GM23248 (cell line): Measurements from ENCODE around the gene BCR. TPM values are rescaled to one million over a fixed set of nuclear protein-coding genes. Genes with fewer than 3 reads are reported as not detected.

Experiments used
- DNase-seq: peaks from one replicate; pipeline ENCODE4 v3.0.0-alpha.2; 2015
- H2AFZ ChIP-seq: fragments of 200-600 bp; sonication (generic); 2 replicates; pipeline ENCODE4 v1.6.1; 2016; ENCODE audit warnings: antibody characterized with exemption
- H3F3A ChIP-seq: fragments of 200-600 bp; sonication (generic); 2 replicates; pipeline ENCODE4 v1.6.1; 2016; ENCODE audit warnings: mild to moderate bottlenecking, antibody characterized with exemption, mixed run types; ENCODE audit not compliant: insufficient read depth
- H3K27ac ChIP-seq: fragments of 200-600 bp; sonication (generic); 2 replicates; pipeline ENCODE4 v1.5.1; 2016; ENCODE audit warnings: mild to moderate bottlenecking
- H3K27me3 ChIP-seq: fragments of 200-600 bp; sonication (generic); replicated peaks from 2 replicates; pipeline ENCODE4 v1.6.1; 2016; ENCODE audit warnings: mild to moderate bottlenecking; ENCODE audit not compliant: insufficient read depth
- H3K36me3 ChIP-seq: fragments of 200-600 bp; sonication (generic); 2 replicates; pipeline ENCODE4 v1.6.1; 2016; ENCODE audit warnings: low read depth, mild to moderate bottlenecking
- H3K4me1 ChIP-seq: fragments of 200-600 bp; sonication (generic); 2 replicates; pipeline ENCODE4 v1.6.1; 2016; ENCODE audit warnings: mild to moderate bottlenecking; ENCODE audit not compliant: insufficient read depth
- H3K4me2 ChIP-seq: fragments of 200-600 bp; sonication (generic); one replicate; pipeline ENCODE4 v1.6.1; 2016; ENCODE audit warnings: mild to moderate bottlenecking; ENCODE audit not compliant: unreplicated experiment
- H3K4me3 ChIP-seq: fragments of 200-600 bp; sonication (generic); 2 replicates; pipeline ENCODE4 v1.5.1; 2016; ENCODE audit warnings: mild to moderate bottlenecking
- H3K79me2 ChIP-seq: fragments of 200-600 bp; sonication (generic); 2 replicates; pipeline ENCODE4 v1.6.1; 2016; ENCODE audit warnings: mild to moderate bottlenecking; ENCODE audit not compliant: insufficient read depth
- H3K9ac ChIP-seq: fragments of 200-600 bp; sonication (generic); 2 replicates; pipeline ENCODE4 v1.6.1; 2016; ENCODE audit warnings: mild to moderate bottlenecking
- H3K9me2 ChIP-seq: fragments of 200-600 bp; sonication (generic); 2 replicates; pipeline ENCODE4 v1.6.1; 2016; ENCODE audit warnings: mixed run types, mild to moderate bottlenecking, moderate library complexity; ENCODE audit not compliant: insufficient read depth
- H3K9me3 ChIP-seq: fragments of 200-600 bp; sonication (generic); one replicate; pipeline ENCODE4 v1.6.1; 2017; ENCODE audit warnings: low read depth
- H4K20me1 ChIP-seq: fragments of 200-600 bp; sonication (generic); 2 replicates; pipeline ENCODE4 v1.6.0; 2016; ENCODE audit not compliant: insufficient read depth
- EZH2 ChIP-seq: fragments of 200-600 bp; sonication (generic); IDR thresholded peaks from 2 replicates; pipeline ENCODE4 v1.6.1; 2018; ENCODE audit warnings: antibody characterized with exemption, mild to moderate bottlenecking; ENCODE audit not compliant: insufficient read depth, poor library complexity, severe bottlenecking
- EZH2phosphoT487 ChIP-seq: fragments of 200-600 bp; sonication (generic); IDR thresholded peaks from 2 replicates; pipeline ENCODE4 v1.6.1; 2018; ENCODE audit warnings: antibody characterized with exemption, moderate library complexity, mild to moderate bottlenecking, low read depth; ENCODE audit not compliant: insufficient read depth
- WGBS, 2 experiments: methylation state at CpG; one replicate each; pipeline ENCODE4 v1.1.6; 2015 to 2017; ENCODE audit warnings: low lambda C conversion rate in 2 of 2, low coverage in 1 of 2; ENCODE audit errors: missing lambda C conversion rate in 2 of 2; 5-methylcytosine and 5-hydroxymethylcytosine counted together
- in situ Hi-C: fragments of 300-500 bp; cut with MboI; formaldehyde crosslinking; loops from 2 replicates; pipeline ENCODE4 v1.15.0; 2020
- polyA plus RNA-seq: library from polyadenylated mRNA; unstranded; fragments of >200 nt; fragmentation: Nextera tagmentation; extraction: Ambion mirVana; gene quantifications from 2 replicates; pipeline ENCODE4 v1.2.1, GENCODE V29; 2016
- total RNA-seq: library from RNA; depleted of rRNA; stranded (reverse); fragments of >200 nt; shearing (Covaris generic); gene quantifications from 2 replicates; pipeline ENCODE4 v1.2.3, GENCODE V29; 2014

Gene BCR
- total and polyA plus RNA-seq, 2 experiments from 2014 or later = 4.7 to 30.0 TPM

DNA sequence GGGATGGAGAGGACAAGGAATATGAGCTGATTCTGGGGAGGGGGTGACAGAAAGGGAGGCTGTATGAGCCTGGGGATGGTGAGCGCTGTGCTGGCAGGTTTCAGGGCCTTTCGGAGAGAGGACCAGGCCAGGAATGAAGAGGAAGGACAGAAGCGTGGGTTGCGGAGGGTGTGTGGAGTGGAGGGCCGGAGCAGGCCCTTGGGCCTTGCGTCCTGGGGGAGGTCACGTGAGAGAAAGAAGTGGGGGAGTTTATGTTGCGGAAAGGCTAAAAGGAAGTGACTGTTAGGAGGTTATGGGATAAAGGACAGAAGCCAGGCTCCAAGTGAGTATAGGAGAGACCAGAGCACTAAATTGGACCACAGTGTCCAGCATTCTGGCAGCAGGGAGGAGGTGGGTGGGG, 17.5 kb downstream of the BCR start:
- in situ Hi-C loops = loop anchor here (25.0 kb wide), 1 partner anchor 339 kb away; no protein-coding TSS in a partner anchor
- DNase-seq = no peak
- WGBS, 2 experiments = 99 to 100% methylated on average over 1 to 8 of the region's 8 CpGs

DNA sequence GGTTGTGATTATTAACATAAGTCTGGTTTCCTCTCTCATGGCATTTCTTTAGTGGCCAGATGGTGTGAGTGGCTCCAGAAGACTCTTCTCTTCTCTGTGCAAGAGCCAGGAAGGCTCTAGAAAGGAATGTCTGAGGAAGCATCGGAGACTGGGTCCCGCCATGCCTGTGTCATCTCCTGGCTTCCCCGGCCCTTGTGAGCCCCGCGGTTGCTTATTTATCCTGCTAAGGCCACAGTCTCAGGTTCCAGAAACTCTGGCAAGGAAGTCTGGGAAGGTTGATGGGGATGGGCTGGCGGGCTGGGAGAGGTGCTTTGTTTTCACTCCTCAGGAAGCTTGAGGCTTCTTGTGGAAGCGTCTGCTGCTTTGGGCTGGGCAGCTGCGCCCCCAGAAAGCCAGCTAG, 18.9 kb downstream of the BCR start:
- WGBS, 2 experiments = 91 to 93% methylated on average over 8 of the region's 8 CpGs
- DNase-seq = no peak
- Histone ChIP-seq H3K27ac (no peak overlapping the region), H3K4me2 (no peak overlapping the region), H3K4me3 (no peak overlapping the region), H2AFZ (no peak overlapping the region), H4K20me1 (no peaks in the 10 kb centered on the region), H3K4me1 (peaks cover 7% of the 10 kb centered on the region; the same call in 1 of the 2 replicates), H3K79me2 (peaks cover 98% of the 10 kb centered on the region), H3K9ac (no peak overlapping the region), H3F3A (peaks cover 2% of the 10 kb centered on the region; the same call in 1 of the 2 replicates), H3K36me3 (no peaks in the 10 kb centered on the region), H3K9me2 (no peaks in the 10 kb centered on the region), H3K9me3 (no peaks in the 10 kb centered on the region), H3K27me3 (no peaks in the 10 kb centered on the region)
- in situ Hi-C loops = loop anchor here (25.0 kb wide), 1 partner anchor 338 kb away; no protein-coding TSS in a partner anchor
- TF ChIP-seq EZH2phosphoT487 (no peak), EZH2 (no peak)

More for the DNA sequence above, 17.5 kb downstream of the BCR start:
- Histone ChIP-seq H3K79me2 (peaks cover 97% of the 10 kb centered on the region), H2AFZ (no peak overlapping the region), H3K27me3 (no peaks in the 10 kb centered on the region), H3K27ac (no peak overlapping the region), H3K36me3 (no peaks in the 10 kb centered on the region), H3K9me3 (no peaks in the 10 kb centered on the region), H3K9me2 (no peaks in the 10 kb centered on the region), H4K20me1 (no peaks in the 10 kb centered on the region), H3K4me1 (peaks cover 7% of the 10 kb centered on the region), H3K4me2 (no peak overlapping the region), H3K4me3 (no peak overlapping the region), H3K9ac (no peak overlapping the region), H3F3A (no peaks in the 10 kb centered on the region)
- TF ChIP-seq EZH2 = no peak
- no peak for TF ChIP-seq EZH2phosphoT487

DNA sequence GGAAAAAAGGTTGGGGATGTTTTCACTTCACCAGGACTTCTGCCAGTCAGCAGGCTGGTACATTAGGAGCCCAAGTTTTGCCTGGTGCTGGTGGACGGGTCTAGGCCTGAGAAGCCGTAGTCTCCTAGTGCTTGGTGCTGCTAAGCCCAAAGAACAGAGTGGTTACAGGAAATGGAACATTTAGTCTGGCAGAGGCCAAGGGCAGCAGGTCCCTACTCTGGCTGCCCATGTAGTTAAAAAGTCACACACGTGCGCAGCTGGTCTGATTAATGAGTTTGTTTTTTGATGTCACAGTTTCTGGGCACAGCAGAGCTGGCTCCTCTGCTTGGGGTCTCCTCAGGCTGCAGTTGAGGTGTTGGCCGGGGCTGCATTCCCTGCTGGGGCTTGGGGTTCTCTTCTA, 20.6 kb downstream of the BCR start:
- TF ChIP-seq EZH2phosphoT487 (no peak), EZH2 (no peak)
- H3K9ac ChIP-seq = no peak overlapping the region
- peaks cover 95% of the 10 kb centered on the region for H3K79me2 ChIP-seq
- 93% methylated on average over 5 of the region's 5 CpGs for WGBS, 2 experiments
- no peak for DNase-seq
- H2AFZ ChIP-seq = no peak overlapping the region
- H3K9me3 ChIP-seq = no peaks in the 10 kb centered on the region
- no peak overlapping the region for H3K4me2 ChIP-seq
- no peak overlapping the region for H3K4me3 ChIP-seq
- in situ Hi-C loops = no loop called here
- H3K36me3 ChIP-seq = no peaks in the 10 kb centered on the region
- no peak overlapping the region for H3K27ac ChIP-seq
- H3F3A ChIP-seq = peaks cover 14% of the 10 kb centered on the region
- H3K4me1 ChIP-seq = peaks cover 24% of the 10 kb centered on the region
- no peaks in the 10 kb centered on the region for H3K27me3 ChIP-seq
- H4K20me1 ChIP-seq = no peaks in the 10 kb centered on the region
- no peaks in the 10 kb centered on the region for H3K9me2 ChIP-seq

DNA sequence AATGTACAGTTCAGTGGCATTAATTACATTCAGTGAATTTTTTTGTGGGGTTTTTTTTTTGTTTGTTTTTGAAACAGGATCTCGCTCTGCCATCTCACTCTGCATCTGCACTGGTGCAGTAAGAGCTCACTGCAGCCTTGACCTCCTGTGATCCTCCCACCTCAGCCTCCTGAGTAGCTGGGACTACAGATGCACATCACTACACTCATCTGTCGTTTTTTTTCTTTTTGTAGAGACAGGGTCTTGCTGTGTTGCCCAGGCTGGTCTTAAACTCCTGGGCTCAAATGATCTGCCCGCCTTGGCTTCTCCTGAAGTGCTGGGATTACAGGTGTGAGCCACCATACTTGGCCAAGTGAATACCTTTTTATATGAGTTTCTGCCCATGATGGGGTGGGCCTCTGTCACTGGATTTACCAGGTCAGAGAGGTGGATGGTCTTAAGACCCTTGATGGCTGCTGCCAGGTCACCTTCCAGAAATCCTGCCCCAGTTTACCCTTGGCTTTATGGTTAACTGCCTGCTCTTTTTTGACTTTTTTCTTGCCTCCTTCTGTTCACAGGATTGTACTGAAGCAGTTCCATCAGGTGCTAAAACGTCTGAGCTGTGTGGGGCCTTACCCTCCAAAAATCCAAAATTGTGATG, 22.6 kb downstream of the BCR start:
- Histone ChIP-seq H3F3A (peaks cover 14% of the 10 kb centered on the region), H3K9me3 (no peaks in the 10 kb centered on the region), H3K4me3 (no peak overlapping the region), H3K27me3 (no peaks in the 10 kb centered on the region), H2AFZ (no peak overlapping the region), H3K36me3 (no peaks in the 10 kb centered on the region), H3K4me2 (no peak overlapping the region), H4K20me1 (no peaks in the 10 kb centered on the region), H3K27ac (no peak overlapping the region), H3K9me2 (no peaks in the 10 kb centered on the region), H3K79me2 (peaks cover 94% of the 10 kb centered on the region), H3K4me1 (peaks cover 24% of the 10 kb centered on the region), H3K9ac (no peak overlapping the region)
- 88 to 90% methylated on average over 4 of the region's 4 CpGs for WGBS, 2 experiments
- TF ChIP-seq EZH2 (no peak), EZH2phosphoT487 (no peak)
- in situ Hi-C loops = no loop called here
- DNase-seq = no peak
